HG02763 (cell line): ENCODE results near the gene GDF11.

ENCODE experiments used
- ATAC-seq: cut with Tn5 transposase; IDR thresholded peaks from one replicate; pipeline ENCODE4 v1.9.1; 2021; ENCODE audit warnings: mild to moderate bottlenecking, moderate library complexity; ENCODE audit not compliant: unreplicated experiment

Gene GDF11

GRCh38 chr12:55706568-55707218 is 36.2 kb upstream of the GDF11 start:
- ATAC-seq, result no peak

- ATAC-seq, result no peak
Measured at GRCh38 chr12:55707219-55707671, 35.7 kb upstream of the GDF11 start.

GRCh38 chr12:55707841-55708694 is 34.9 kb upstream of the GDF11 start, which contains the start of gene ITGA7:
Gene ITGA7, minus strand, starts transcription at chr12:55707904. Its CDS starts 222 bp downstream, at chr12:55707682.
- ATAC-seq, result peak; percentile 69

GRCh38 chr12:55708695-55709233 is 34.2 kb upstream of the GDF11 start:
- no peak for ATAC-seq

- no peak for ATAC-seq
Measured at GRCh38 chr12:55711786-55712553, 31.0 kb upstream of the GDF11 start.

GRCh38 chr12:55712700-55713415 is 30.1 kb upstream of the GDF11 start:
- ATAC-seq, result no peak

- ATAC-seq, result no peak
Measured at GRCh38 chr12:55713721-55714120, 29.2 kb upstream of the GDF11 start.

GRCh38 chr12:55715169-55715764 is 27.7 kb upstream of the GDF11 start:
- no peak for ATAC-seq

- ATAC-seq, result peak; percentile 91
Measured at GRCh38 chr12:55715833-55716581, 26.9 kb upstream of the GDF11 start, which contains the start of gene BLOC1S1. Gene BLOC1S1, plus strand, starts transcription at chr12:55716046. Its CDS starts 6 bp downstream, at chr12:55716052.

- no peak for ATAC-seq
Measured at GRCh38 chr12:55716582-55716957, 26.4 kb upstream of the GDF11 start.

GRCh38 chr12:55717011-55718007 is 25.6 kb upstream of the GDF11 start:
- ATAC-seq, result no peak

- ATAC-seq, result no peak
Measured at GRCh38 chr12:55718015-55718414, 24.9 kb upstream of the GDF11 start.

GRCh38 chr12:55718624-55719275 is 24.2 kb upstream of the GDF11 start:
- no peak for ATAC-seq

GRCh38 chr12:55719371-55719770 is 23.6 kb upstream of the GDF11 start:
- no peak for ATAC-seq

GRCh38 chr12:55720071-55720564 is 22.8 kb upstream of the GDF11 start, which contains the start of gene RDH5:
Gene RDH5, plus strand, starts transcription at chr12:55720393. Its CDS starts 792 bp downstream, at chr12:55721185.
- no peak for ATAC-seq

- ATAC-seq, result no peak
Measured at GRCh38 chr12:55720894-55721444, 22.0 kb upstream of the GDF11 start.
